Measurements from ENCODE around the gene KCNH1.
"Not testable (repeated sequence)": the region's sequence is repeated elsewhere in the genome, so short reads cannot be mapped to it uniquely, and the experiment has no call there.

The KCNH1 gene

DNA sequence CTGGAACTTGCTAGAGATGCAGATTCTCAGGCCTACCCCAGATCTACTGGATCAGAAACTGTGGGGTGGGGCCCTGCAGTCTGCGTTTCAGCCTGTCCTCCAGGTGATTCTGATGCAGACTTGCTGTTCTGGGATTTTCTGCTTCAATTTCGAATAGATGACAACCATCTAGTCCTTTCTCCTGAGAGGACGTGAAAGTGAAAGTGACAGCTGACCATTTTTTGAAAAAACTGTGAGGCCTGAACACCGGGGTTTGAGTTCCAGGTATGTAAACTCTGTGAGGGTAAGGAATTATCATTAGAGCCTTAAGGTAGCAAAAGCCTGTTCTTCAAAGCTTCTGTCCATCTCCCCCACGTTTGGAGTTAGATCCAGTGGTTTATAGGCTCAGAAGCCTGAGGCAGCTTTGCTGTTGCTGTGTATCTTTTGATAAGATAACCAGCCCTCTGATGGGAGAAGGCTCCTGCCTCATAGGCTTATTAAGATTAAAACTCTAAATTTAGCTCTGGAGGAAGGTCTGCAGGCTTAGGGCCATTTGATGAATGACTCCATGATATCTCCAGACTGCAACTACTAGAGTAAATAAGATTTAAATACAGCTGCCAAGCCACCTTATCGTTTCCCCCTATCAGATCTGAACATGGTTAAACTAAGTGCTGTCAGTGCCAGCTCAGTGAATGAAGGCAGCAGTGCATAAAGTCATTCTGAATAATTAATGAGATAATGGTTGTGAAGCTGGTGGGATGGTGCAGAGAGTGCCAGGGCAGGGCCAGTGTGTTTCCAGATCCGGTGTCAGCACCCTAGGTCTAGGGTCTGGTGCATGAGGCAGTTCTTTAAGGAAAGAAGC is 470.0 kb downstream of the KCNH1 start:
- 83 to 85% methylated on average over 7 of the region's 7 CpGs for WGBS, 2 experiments
- Histone ChIP-seq H3K9me3 (ENCODE audit: control insufficient read depth, low read length) (no peaks in the 10 kb centered on the region), H3K27ac (ENCODE audit: insufficient read depth, low read depth, low read length, poor library complexity, severe bottlenecking) (no peak overlapping the region), H3K4me1 (ENCODE audit: control insufficient read depth, insufficient read depth, low read length) (no peaks in the 10 kb centered on the region), H3K4me3 (ENCODE audit: insufficient read depth, low read depth, low read length) (no peak overlapping the region), H3K27me3 (ENCODE audit: control insufficient read depth, insufficient read depth, low read length, poor library complexity, severe bottlenecking) (no peaks in the 10 kb centered on the region), H3K36me3 (ENCODE audit: control insufficient read depth, insufficient read depth, low read length) (no peaks in the 10 kb centered on the region)

DNA sequence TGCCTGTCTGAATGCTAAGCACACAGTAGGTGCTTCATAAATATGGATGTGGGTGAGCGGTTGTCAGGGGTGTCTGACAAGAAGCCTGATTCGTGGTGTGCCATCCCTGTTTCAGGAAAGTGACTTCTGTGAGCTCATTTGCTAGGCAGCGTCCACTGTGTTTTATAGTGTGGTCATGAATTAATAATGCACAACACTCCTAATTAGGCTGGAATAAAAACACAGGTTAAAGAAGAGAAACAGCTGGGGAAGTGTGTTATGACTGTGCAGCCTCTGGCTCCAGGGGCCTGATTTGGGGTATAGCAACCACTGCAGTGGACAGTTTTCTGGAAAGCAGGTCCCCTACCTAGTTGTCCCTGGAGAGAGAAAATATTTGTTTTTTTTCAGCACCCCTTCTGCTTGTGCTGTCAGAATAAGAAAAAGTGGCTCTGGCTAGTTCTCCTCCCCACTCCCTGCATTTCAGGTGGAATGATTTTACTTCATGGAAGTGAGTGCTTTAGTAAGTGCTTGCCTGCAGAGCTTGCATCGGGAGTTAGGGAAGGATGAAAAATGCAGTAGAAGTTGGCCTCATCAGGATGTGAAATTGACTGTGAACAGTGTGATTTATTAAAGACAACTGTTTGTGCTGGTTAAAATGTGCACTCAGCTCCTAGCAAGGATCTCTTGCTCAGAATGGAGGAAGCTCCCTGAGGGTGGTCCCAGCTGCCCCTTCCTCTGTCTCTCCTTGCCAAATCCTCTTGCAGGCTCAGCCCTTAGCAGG is 471.5 kb downstream of the KCNH1 start:
- no peak overlapping the region for H3K27ac ChIP-seq (ENCODE audit: insufficient read depth, low read depth, low read length, poor library complexity, severe bottlenecking)
- no peak overlapping the region for H3K4me3 ChIP-seq (ENCODE audit: insufficient read depth, low read depth, low read length)
- 87 to 92% methylated on average over 4 of the region's 4 CpGs for WGBS, 2 experiments
- no peaks in the 10 kb centered on the region for H3K9me3 ChIP-seq (ENCODE audit: control insufficient read depth, low read length)
- no peaks in the 10 kb centered on the region for H3K4me1 ChIP-seq (ENCODE audit: control insufficient read depth, insufficient read depth, low read length)
- H3K36me3 ChIP-seq (ENCODE audit: control insufficient read depth, insufficient read depth, low read length): no peaks in the 10 kb centered on the region
- H3K27me3 ChIP-seq (ENCODE audit: control insufficient read depth, insufficient read depth, low read length, poor library complexity, severe bottlenecking): no peaks in the 10 kb centered on the region

- WGBS, 2 experiments: 85 to 86% methylated on average over 1 to 3 of the region's 4 CpGs
- H3K9me3 ChIP-seq (ENCODE audit: control insufficient read depth, low read length); H3K36me3 ChIP-seq (ENCODE audit: control insufficient read depth, insufficient read depth, low read length); H3K4me1 ChIP-seq (ENCODE audit: control insufficient read depth, insufficient read depth, low read length); H3K4me3 ChIP-seq (ENCODE audit: insufficient read depth, low read depth, low read length); H3K27me3 ChIP-seq (ENCODE audit: control insufficient read depth, insufficient read depth, low read length, poor library complexity, severe bottlenecking); H3K27ac ChIP-seq (ENCODE audit: insufficient read depth, low read depth, low read length, poor library complexity, severe bottlenecking): not testable (repeated sequence)
Measured at GRCh38 chr1:210661520-210661919, 472.4 kb downstream of the KCNH1 start.

- WGBS, 2 experiments: 89 to 90% methylated on average over 6 of the region's 6 CpGs
- no peaks in the 10 kb centered on the region for H3K27me3 ChIP-seq (ENCODE audit: control insufficient read depth, insufficient read depth, low read length, poor library complexity, severe bottlenecking)
Measured at GRCh38 chr1:210657806-210658205, 476.1 kb downstream of the KCNH1 start.

GRCh38 chr1:210655511-210655910 is 478.4 kb downstream of the KCNH1 start:
- Histone ChIP-seq H3K27me3 (ENCODE audit: control insufficient read depth, insufficient read depth, low read length, poor library complexity, severe bottlenecking) (no peaks in the 10 kb centered on the region), H3K9me3 (ENCODE audit: control insufficient read depth, low read length) (no peaks in the 10 kb centered on the region), H3K27ac (ENCODE audit: insufficient read depth, low read depth, low read length, poor library complexity, severe bottlenecking) (no peak overlapping the region), H3K4me1 (ENCODE audit: control insufficient read depth, insufficient read depth, low read length) (no peaks in the 10 kb centered on the region), H3K36me3 (ENCODE audit: control insufficient read depth, insufficient read depth, low read length) (no peaks in the 10 kb centered on the region), H3K4me3 (ENCODE audit: insufficient read depth, low read depth, low read length) (no peak overlapping the region)
- WGBS, 2 experiments: 86 to 90% methylated on average over 7 of the region's 7 CpGs

More at GRCh38 chr1:210657806-210658205, 476.1 kb downstream of the KCNH1 start:
- Histone ChIP-seq H3K9me3 (ENCODE audit: control insufficient read depth, low read length) (no peaks in the 10 kb centered on the region), H3K36me3 (ENCODE audit: control insufficient read depth, insufficient read depth, low read length) (no peaks in the 10 kb centered on the region), H3K27ac (ENCODE audit: insufficient read depth, low read depth, low read length, poor library complexity, severe bottlenecking) (no peak overlapping the region), H3K4me3 (ENCODE audit: insufficient read depth, low read depth, low read length) (no peak overlapping the region), H3K4me1 (ENCODE audit: control insufficient read depth, insufficient read depth, low read length) (no peaks in the 10 kb centered on the region)

- H3K9me3 ChIP-seq (ENCODE audit: control insufficient read depth, low read length): no peaks in the 10 kb centered on the region
- no peaks in the 10 kb centered on the region for H3K36me3 ChIP-seq (ENCODE audit: control insufficient read depth, insufficient read depth, low read length)
- no peaks in the 10 kb centered on the region for H3K4me1 ChIP-seq (ENCODE audit: control insufficient read depth, insufficient read depth, low read length)
- no peaks in the 10 kb centered on the region for H3K27me3 ChIP-seq (ENCODE audit: control insufficient read depth, insufficient read depth, low read length, poor library complexity, severe bottlenecking)
- no peak overlapping the region for H3K4me3 ChIP-seq (ENCODE audit: insufficient read depth, low read depth, low read length)
- H3K27ac ChIP-seq (ENCODE audit: insufficient read depth, low read depth, low read length, poor library complexity, severe bottlenecking): no peak overlapping the region
- 86 to 91% methylated on average over 7 of the region's 7 CpGs for WGBS, 2 experiments
Measured at GRCh38 chr1:210654176-210654981, 479.6 kb downstream of the KCNH1 start.

- Histone ChIP-seq H3K4me3 (ENCODE audit: insufficient read depth, low read depth, low read length) (no peak overlapping the region), H3K27ac (ENCODE audit: insufficient read depth, low read depth, low read length, poor library complexity, severe bottlenecking) (no peak overlapping the region), H3K36me3 (ENCODE audit: control insufficient read depth, insufficient read depth, low read length) (no peaks in the 10 kb centered on the region), H3K27me3 (ENCODE audit: control insufficient read depth, insufficient read depth, low read length, poor library complexity, severe bottlenecking) (no peaks in the 10 kb centered on the region), H3K9me3 (ENCODE audit: control insufficient read depth, low read length) (no peaks in the 10 kb centered on the region), H3K4me1 (ENCODE audit: control insufficient read depth, insufficient read depth, low read length) (no peaks in the 10 kb centered on the region)
- 54 to 56% methylated on average over 6 of the region's 6 CpGs for WGBS, 2 experiments
Measured at GRCh38 chr1:210653771-210654170, 480.2 kb downstream of the KCNH1 start.

- H3K9me3 ChIP-seq (ENCODE audit: control insufficient read depth, low read length): no peaks in the 10 kb centered on the region
- WGBS, 2 experiments: 84 to 86% methylated on average over 6 to 7 of the region's 7 CpGs
- H3K36me3 ChIP-seq (ENCODE audit: control insufficient read depth, insufficient read depth, low read length): no peaks in the 10 kb centered on the region
- H3K4me1 ChIP-seq (ENCODE audit: control insufficient read depth, insufficient read depth, low read length): no peaks in the 10 kb centered on the region
- H3K27me3 ChIP-seq (ENCODE audit: control insufficient read depth, insufficient read depth, low read length, poor library complexity, severe bottlenecking): no peaks in the 10 kb centered on the region
- H3K4me3 ChIP-seq (ENCODE audit: insufficient read depth, low read depth, low read length): no peak overlapping the region
- H3K27ac ChIP-seq (ENCODE audit: insufficient read depth, low read depth, low read length, poor library complexity, severe bottlenecking): no peak overlapping the region
Measured at GRCh38 chr1:210652329-210652954, 481.5 kb downstream of the KCNH1 start.

GRCh38 chr1:210650403-210650802 is 483.5 kb downstream of the KCNH1 start:
- WGBS, 2 experiments: 79 to 96% methylated on average over 2 of the region's 2 CpGs

More at GRCh38 chr1:210650403-210650802, 483.5 kb downstream of the KCNH1 start:
- no peaks in the 10 kb centered on the region for H3K27me3 ChIP-seq (ENCODE audit: control insufficient read depth, insufficient read depth, low read length, poor library complexity, severe bottlenecking)
- H3K4me1 ChIP-seq (ENCODE audit: control insufficient read depth, insufficient read depth, low read length): peaks cover 5% of the 10 kb centered on the region
- no peaks in the 10 kb centered on the region for H3K36me3 ChIP-seq (ENCODE audit: control insufficient read depth, insufficient read depth, low read length)
- H3K4me3 ChIP-seq (ENCODE audit: insufficient read depth, low read depth, low read length): no peak overlapping the region
- H3K27ac ChIP-seq (ENCODE audit: insufficient read depth, low read depth, low read length, poor library complexity, severe bottlenecking): no peak overlapping the region
- no peaks in the 10 kb centered on the region for H3K9me3 ChIP-seq (ENCODE audit: control insufficient read depth, low read length)

Data from ectodermal cell (in vitro differentiated cells).